HG02943 (cell line): ENCODE results near the gene CPZ.
"Not testable (repeated sequence)": the region's sequence is repeated elsewhere in the genome, so short reads cannot be mapped to it uniquely, and the experiment has no call there.

Experiments used
- ATAC-seq: cut with Tn5 transposase; IDR thresholded peaks from one replicate; pipeline ENCODE4 v1.9.1; 2021; ENCODE audit warnings: mild to moderate bottlenecking, low read depth, moderate library complexity; ENCODE audit not compliant: unreplicated experiment

CPZ gene

GRCh38 chr4:8634773-8635172 lies 42.2 kb downstream of the CPZ start:
- not testable (repeated sequence) for ATAC-seq

GRCh38 chr4:8635897-8636554 lies 43.5 kb downstream of the CPZ start:
- ATAC-seq, result not testable (repeated sequence)

- no peak for ATAC-seq
Measured at GRCh38 chr4:8637456-8637984, 45.0 kb downstream of the CPZ start.

- no peak for ATAC-seq
Measured at GRCh38 chr4:8639021-8639420, 46.5 kb downstream of the CPZ start.

GRCh38 chr4:8639777-8640720 lies 47.5 kb downstream of the CPZ start:
- no peak for ATAC-seq

- no peak for ATAC-seq
Measured at GRCh38 chr4:8640816-8641215, 48.3 kb downstream of the CPZ start.

GRCh38 chr4:8641256-8641655 lies 48.7 kb downstream of the CPZ start:
- no peak for ATAC-seq

GRCh38 chr4:8641931-8642650 lies 49.5 kb downstream of the CPZ start:
- no peak for ATAC-seq

- no peak for ATAC-seq
Measured at GRCh38 chr4:8642651-8643321, 50.2 kb downstream of the CPZ start.

- ATAC-seq, result no peak
Measured at GRCh38 chr4:8643441-8643840, 50.9 kb downstream of the CPZ start.

GRCh38 chr4:8643986-8644385 lies 51.4 kb downstream of the CPZ start:
- ATAC-seq, result no peak

- no peak for ATAC-seq
Measured at GRCh38 chr4:8644461-8644891, 51.9 kb downstream of the CPZ start.

GRCh38 chr4:8644966-8645752 lies 52.6 kb downstream of the CPZ start:
- no peak for ATAC-seq

GRCh38 chr4:8645753-8646124 lies 53.2 kb downstream of the CPZ start:
- no peak for ATAC-seq

- ATAC-seq, result no peak
Measured at GRCh38 chr4:8646296-8647093, 53.9 kb downstream of the CPZ start.

GRCh38 chr4:8647094-8647570 lies 54.6 kb downstream of the CPZ start:
- ATAC-seq, result no peak

GRCh38 chr4:8647626-8648025 lies 55.1 kb downstream of the CPZ start:
- ATAC-seq, result no peak

- no peak for ATAC-seq
Measured at GRCh38 chr4:8648296-8648695, 55.7 kb downstream of the CPZ start.
